Activated T-cell treated with anti-CD3 and anti-CD28 coated beads for 48 hours (primary cell): Measurements from ENCODE around the gene AHCY.
"Not testable (repeated sequence)": the region's sequence is repeated elsewhere in the genome, so short reads cannot be mapped to it uniquely, and the experiment has no call there.

Experiments
- DNase-seq: peaks from one replicate; pipeline ENCODE4 v3.0.0-alpha.2; 2020; ENCODE audit warnings: low read depth

The AHCY gene

GRCh38 chr20:34254979-34255378 is 48.2 kb downstream of the AHCY start:
- no peak for DNase-seq

GRCh38 chr20:34252431-34253086 is 50.6 kb downstream of the AHCY start:
- not testable (repeated sequence) for DNase-seq

- no peak for DNase-seq
Measured at GRCh38 chr20:34251619-34252018, 51.5 kb downstream of the AHCY start.

- DNase-seq, result no peak
Measured at GRCh38 chr20:34250005-34250404, 53.1 kb downstream of the AHCY start.

GRCh38 chr20:34249291-34249690 is 53.9 kb downstream of the AHCY start:
- DNase-seq, result no peak

GRCh38 chr20:34246126-34246626 is 57.0 kb downstream of the AHCY start:
- DNase-seq, result no peak

- DNase-seq, result no peak
Measured at GRCh38 chr20:34243377-34243776, 59.8 kb downstream of the AHCY start.

GRCh38 chr20:34242879-34243278 is 60.3 kb downstream of the AHCY start:
- DNase-seq, result no peak

GRCh38 chr20:34242015-34242414 is 61.1 kb downstream of the AHCY start:
- not testable (repeated sequence) for DNase-seq

- DNase-seq, result no peak
Measured at GRCh38 chr20:34240693-34241615, 62.2 kb downstream of the AHCY start, which contains the start of gene ASIP. TSS of gene ASIP (plus strand) at chr20:34241423. CDS start at chr20:34260375, 18,952 bp downstream.

GRCh38 chr20:34240121-34240520 is 63.0 kb downstream of the AHCY start:
- DNase-seq, result no peak

GRCh38 chr20:34237942-34238341 is 65.2 kb downstream of the AHCY start:
- DNase-seq, result no peak

- DNase-seq, result no peak
Measured at GRCh38 chr20:34235875-34236274, 67.3 kb downstream of the AHCY start.

GRCh38 chr20:34233687-34234086 is 69.5 kb downstream of the AHCY start:
- no peak for DNase-seq

GRCh38 chr20:34232494-34233087 is 70.6 kb downstream of the AHCY start:
- no peak for DNase-seq

- DNase-seq, result no peak
Measured at GRCh38 chr20:34231634-34232033, 71.5 kb downstream of the AHCY start.
